Subcutaneous adipose tissue (tissue), 4 donors: ENCODE results near the gene DMRT1. TPM values are rescaled to one million over a fixed set of nuclear protein-coding genes. Genes with fewer than 3 reads are reported as not detected.

Experiments
- CTCF ChIP-seq: fragments of 450-650 bp; IDR thresholded peaks from one replicate; pipeline ENCODE4 v1.5.1; 2016; ENCODE audit warnings: low read depth, mild to moderate bottlenecking, control low read depth, antibody characterized with exemption, moderate library complexity
- total RNA-seq, 4 donors: library from RNA; depleted of rRNA; stranded (reverse); fragments of >200 nt; gene quantifications; one replicate each; pipeline ENCODE4 v1.1.0, GENCODE V29; 2016

The DMRT1 gene
- total RNA-seq, 4 donors from 2014 or later: not detected

GRCh38 chr9:972501-973294 lies 131.2 kb downstream of the DMRT1 start:
- no peak for TF ChIP-seq CTCF

GRCh38 chr9:973295-973834 lies 131.9 kb downstream of the DMRT1 start:
- TF ChIP-seq CTCF: no peak

- TF ChIP-seq CTCF: no peak
These were observed 132.8 kb downstream of the DMRT1 start for GRCh38 chr9:974031-974995.

GRCh38 chr9:974996-975739 lies 133.7 kb downstream of the DMRT1 start:
- no peak for TF ChIP-seq CTCF

- TF ChIP-seq CTCF: no peak
These were observed 134.3 kb downstream of the DMRT1 start for GRCh38 chr9:975740-976257.

GRCh38 chr9:976258-976942 lies 134.9 kb downstream of the DMRT1 start, which contains the start of gene DMRT3:
TSS of gene DMRT3 (plus strand) at chr9:976655. CDS start at chr9:977002, 347 bp downstream.
- TF ChIP-seq CTCF: no peak
